ENCODE results near the gene IGSF21.

DNA sequence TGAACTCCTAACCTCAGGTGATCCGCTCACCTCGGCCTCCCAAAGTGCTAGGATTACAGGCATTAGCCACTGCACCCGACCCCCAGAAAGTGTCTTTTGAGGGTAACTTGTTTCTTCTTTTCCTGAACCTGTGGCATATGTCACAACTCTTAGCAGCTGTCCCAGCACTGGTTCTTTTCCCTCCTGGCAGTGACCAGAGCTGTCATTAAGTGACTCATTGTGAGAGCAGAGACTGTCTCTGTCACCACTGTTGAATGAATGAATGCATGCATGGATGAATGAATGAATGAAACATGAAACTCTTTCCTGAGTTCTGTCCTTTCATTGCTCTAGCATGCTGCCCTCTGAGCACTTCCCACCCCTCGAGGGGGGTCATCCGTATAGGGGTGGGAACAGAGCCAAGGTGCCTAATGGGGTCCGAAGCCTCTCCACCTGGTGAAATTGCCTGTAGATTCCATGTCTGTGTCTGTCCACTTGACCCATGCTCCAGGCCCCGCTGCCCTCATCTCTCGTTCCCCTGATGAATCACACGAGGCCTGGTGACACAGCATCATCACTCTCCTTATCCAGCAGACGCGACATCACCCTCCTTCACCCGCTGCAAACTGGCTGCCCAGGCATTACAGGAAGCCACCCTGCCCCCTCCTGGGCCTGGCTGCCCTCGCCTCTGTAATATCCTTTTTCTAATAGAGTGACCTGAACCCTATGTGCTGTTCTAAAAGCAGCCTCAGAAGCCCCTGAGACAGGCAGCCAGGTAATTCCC lies 75.0 kb downstream of the IGSF21 start:
- TF ChIP-seq, protein P1, sequence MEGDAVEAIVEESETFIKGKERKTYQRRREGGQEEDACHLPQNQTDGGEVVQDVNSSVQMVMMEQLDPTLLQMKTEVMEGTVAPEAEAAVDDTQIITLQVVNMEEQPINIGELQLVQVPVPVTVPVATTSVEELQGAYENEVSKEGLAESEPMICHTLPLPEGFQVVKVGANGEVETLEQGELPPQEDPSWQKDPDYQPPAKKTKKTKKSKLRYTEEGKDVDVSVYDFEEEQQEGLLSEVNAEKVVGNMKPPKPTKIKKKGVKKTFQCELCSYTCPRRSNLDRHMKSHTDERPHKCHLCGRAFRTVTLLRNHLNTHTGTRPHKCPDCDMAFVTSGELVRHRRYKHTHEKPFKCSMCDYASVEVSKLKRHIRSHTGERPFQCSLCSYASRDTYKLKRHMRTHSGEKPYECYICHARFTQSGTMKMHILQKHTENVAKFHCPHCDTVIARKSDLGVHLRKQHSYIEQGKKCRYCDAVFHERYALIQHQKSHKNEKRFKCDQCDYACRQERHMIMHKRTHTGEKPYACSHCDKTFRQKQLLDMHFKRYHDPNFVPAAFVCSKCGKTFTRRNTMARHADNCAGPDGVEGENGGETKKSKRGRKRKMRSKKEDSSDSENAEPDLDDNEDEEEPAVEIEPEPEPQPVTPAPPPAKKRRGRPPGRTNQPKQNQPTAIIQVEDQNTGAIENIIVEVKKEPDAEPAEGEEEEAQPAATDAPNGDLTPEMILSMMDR (IDR thresholded peaks at IDR 0.05): no peak
- no peak for TF ChIP-seq POLR2A (IDR thresholded peaks at IDR 0.05)
